T-helper 1 cell treated with Interleukin-12 subunit alpha and Interleukin-12 subunit beta and Interleukin-4 antibody, amounts not matched to agents 30 μg/mL and 1 μg/mL, for 36 hours (primary cell): Measurements from ENCODE around the gene PGM5.

Source experiments
- H3K27ac Mint-ChIP-seq: one replicate; pipeline ENCODE4 v1.8.0; 2021; ENCODE audit warnings: mild to moderate bottlenecking, mixed read lengths
- H3K27me3 Mint-ChIP-seq: one replicate; pipeline ENCODE4 v1.8.0; 2021; ENCODE audit warnings: low read depth, mixed read lengths
- H3K36me3 Mint-ChIP-seq: one replicate; pipeline ENCODE4 v1.8.0; 2021; ENCODE audit warnings: low read depth, mixed read lengths
- H3K4me1 Mint-ChIP-seq: one replicate; pipeline ENCODE4 v1.8.0; 2021; ENCODE audit warnings: low read depth, mixed read lengths
- H3K4me3 Mint-ChIP-seq: one replicate; pipeline ENCODE4 v1.8.0; 2021; ENCODE audit warnings: mild to moderate bottlenecking, moderate library complexity, mixed read lengths
- H3K9me3 Mint-ChIP-seq: one replicate; pipeline ENCODE4 v1.8.0; 2021; ENCODE audit warnings: mixed read lengths

PGM5 gene

DNA sequence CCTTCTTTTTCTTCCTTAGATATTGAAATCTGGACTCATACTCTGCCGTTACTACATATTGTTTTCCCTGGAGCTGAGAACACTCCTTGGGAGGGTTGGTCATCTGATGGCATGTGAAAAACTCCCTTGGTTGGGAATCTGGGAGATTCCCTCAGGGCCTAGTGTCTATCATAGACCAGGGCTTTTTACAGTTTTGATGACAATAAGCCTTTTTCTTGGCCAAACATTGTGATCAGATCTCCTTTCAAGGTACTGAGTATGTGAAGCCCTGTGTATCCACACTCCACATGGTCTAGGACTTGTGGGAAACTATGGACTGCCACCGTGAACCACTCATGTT, 151.4 kb downstream of the PGM5 start:
- Mint-ChIP-seq H3K4me3 (no peak overlapping the region), H3K4me1 (no peaks in the 10 kb centered on the region), H3K9me3 (no peaks in the 10 kb centered on the region), H3K27me3 (peaks cover 5% of the 10 kb centered on the region), H3K27ac (no peak overlapping the region), H3K36me3 (no peaks in the 10 kb centered on the region)

DNA sequence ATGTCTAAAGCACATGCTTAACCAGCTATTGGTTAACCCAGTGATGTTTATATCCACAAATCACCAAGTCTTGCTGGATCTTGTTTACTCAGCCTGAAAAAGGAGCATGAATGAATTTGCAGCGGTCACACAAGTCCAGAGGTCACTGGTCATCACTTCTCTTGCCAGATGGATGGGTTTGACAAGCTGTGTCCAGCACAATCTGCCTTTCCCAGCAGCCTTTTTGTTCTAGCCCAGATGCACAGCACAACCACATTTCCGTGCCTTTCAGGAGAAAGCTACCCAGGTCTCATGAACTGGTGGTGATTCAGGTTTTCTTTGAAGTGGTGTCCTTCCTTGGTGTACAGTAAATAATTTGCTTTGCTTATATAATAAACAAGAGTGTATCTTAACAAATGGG, 152.1 kb downstream of the PGM5 start:
- no peak overlapping the region for H3K27ac Mint-ChIP-seq

DNA sequence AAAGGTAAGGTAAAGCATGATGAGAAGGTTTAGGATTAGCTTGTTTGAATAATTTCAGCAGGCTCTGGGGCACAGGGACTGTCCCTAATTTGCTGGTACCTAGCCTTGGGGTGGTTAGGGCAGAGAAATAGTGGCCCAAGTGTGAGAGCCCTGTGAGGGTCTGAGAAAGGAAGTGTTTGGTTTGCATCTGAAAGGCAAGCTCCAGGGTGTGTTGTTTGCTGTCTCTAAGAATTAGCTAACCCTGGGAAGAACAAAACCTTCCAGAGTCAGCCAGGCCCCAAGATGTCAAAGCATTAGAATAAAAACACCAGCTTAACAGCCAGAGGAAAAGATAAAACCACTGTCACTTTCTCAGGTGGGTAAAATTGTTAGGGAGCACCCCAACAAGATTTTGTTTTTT, 153.3 kb downstream of the PGM5 start:
- Mint-ChIP-seq H3K4me1 (no peaks in the 10 kb centered on the region), H3K27ac (no peak overlapping the region), H3K9me3 (no peaks in the 10 kb centered on the region), H3K4me3 (no peak overlapping the region), H3K36me3 (no peaks in the 10 kb centered on the region), H3K27me3 (no peaks in the 10 kb centered on the region)

More for the DNA sequence above, 152.1 kb downstream of the PGM5 start:
- Mint-ChIP-seq H3K36me3 (no peaks in the 10 kb centered on the region), H3K4me1 (no peaks in the 10 kb centered on the region), H3K27me3 (peaks cover 5% of the 10 kb centered on the region), H3K9me3 (no peaks in the 10 kb centered on the region), H3K4me3 (no peak overlapping the region)

GRCh38 chr9:68513385-68513784, 157.0 kb downstream of the PGM5 start:
- no peaks in the 10 kb centered on the region for H3K4me1 Mint-ChIP-seq
- H3K27ac Mint-ChIP-seq = no peak overlapping the region
- H3K36me3 Mint-ChIP-seq = no peaks in the 10 kb centered on the region
- H3K27me3 Mint-ChIP-seq = peaks cover under 1% of the 10 kb centered on the region
- peaks cover 3% of the 10 kb centered on the region for H3K9me3 Mint-ChIP-seq
- H3K4me3 Mint-ChIP-seq = no peak overlapping the region

- Mint-ChIP-seq H3K9me3 (peaks cover 5% of the 10 kb centered on the region), H3K4me3 (no peak overlapping the region), H3K4me1 (no peaks in the 10 kb centered on the region), H3K36me3 (no peaks in the 10 kb centered on the region), H3K27me3 (peaks cover 3% of the 10 kb centered on the region), H3K27ac (no peak overlapping the region)
These were observed 157.6 kb downstream of the PGM5 start for GRCh38 chr9:68513981-68514380.

DNA sequence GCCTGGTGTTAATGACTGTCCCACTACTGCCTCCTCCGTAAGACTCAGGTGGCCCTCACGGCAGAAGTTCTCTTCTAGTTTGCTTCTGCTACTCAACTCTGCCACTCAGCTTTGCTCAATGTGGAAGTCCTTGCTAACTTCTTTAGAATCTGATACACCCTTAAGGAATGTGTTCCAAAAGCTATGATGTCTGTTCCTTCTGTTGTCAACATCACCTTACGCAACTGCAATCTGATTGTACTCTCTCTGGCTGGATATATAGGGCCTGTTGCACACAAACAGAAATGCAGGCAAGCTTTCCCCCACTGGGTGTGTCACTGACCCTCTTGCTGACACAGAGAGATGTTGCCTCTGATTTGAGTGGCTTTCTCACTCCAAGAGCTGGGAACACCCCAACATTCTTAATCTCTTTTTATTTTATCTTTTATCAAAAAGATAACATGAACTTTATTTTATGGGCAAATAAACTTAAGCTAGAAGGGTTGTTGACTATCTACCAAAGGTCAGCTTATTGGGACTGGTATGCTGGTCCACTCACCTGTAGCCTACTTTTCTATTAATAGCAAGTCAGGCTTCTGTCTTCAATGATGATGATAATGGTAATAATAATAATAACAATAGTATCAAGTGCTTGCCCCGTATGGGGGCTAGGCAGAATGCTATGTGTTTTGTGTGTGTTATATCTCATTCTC, 159.1 kb downstream of the PGM5 start:
- Mint-ChIP-seq H3K27me3 (peaks cover 3% of the 10 kb centered on the region), H3K4me1 (no peaks in the 10 kb centered on the region), H3K9me3 (peaks cover 5% of the 10 kb centered on the region), H3K36me3 (no peaks in the 10 kb centered on the region), H3K27ac (no peak overlapping the region), H3K4me3 (no peak overlapping the region)

GRCh38 chr9:68522131-68522530, 165.7 kb downstream of the PGM5 start:
- H3K36me3 Mint-ChIP-seq = no peaks in the 10 kb centered on the region
- no peak overlapping the region for H3K27ac Mint-ChIP-seq
- H3K4me3 Mint-ChIP-seq = no peak overlapping the region
- H3K4me1 Mint-ChIP-seq = no peaks in the 10 kb centered on the region
- H3K9me3 Mint-ChIP-seq = peaks cover 5% of the 10 kb centered on the region
- H3K27me3 Mint-ChIP-seq = peaks cover 18% of the 10 kb centered on the region

DNA sequence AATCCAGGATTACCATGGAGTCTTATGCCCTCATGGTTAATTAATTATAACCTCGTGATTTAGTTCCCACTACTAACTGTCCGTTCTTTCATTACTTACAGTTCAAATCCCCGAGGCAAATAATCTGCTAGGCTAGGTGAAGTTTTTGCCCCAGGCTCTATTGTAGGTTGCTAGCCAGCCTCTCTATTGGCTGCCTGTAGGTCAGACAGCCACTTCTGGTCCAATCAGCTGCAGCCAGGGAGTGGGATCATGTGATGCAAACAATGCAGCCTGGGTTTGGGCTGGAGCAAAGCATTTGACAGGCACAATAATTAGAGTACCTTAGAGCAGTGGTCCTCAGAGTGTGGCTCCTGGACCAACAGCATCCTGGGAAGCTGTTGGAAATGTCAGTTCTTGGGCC, 166.5 kb downstream of the PGM5 start:
- no peak overlapping the region for H3K4me3 Mint-ChIP-seq
- H3K36me3 Mint-ChIP-seq = no peaks in the 10 kb centered on the region
- H3K9me3 Mint-ChIP-seq = peaks cover 5% of the 10 kb centered on the region
- H3K4me1 Mint-ChIP-seq = no peaks in the 10 kb centered on the region
- H3K27ac Mint-ChIP-seq = no peak overlapping the region
- H3K27me3 Mint-ChIP-seq = peaks cover 18% of the 10 kb centered on the region

DNA sequence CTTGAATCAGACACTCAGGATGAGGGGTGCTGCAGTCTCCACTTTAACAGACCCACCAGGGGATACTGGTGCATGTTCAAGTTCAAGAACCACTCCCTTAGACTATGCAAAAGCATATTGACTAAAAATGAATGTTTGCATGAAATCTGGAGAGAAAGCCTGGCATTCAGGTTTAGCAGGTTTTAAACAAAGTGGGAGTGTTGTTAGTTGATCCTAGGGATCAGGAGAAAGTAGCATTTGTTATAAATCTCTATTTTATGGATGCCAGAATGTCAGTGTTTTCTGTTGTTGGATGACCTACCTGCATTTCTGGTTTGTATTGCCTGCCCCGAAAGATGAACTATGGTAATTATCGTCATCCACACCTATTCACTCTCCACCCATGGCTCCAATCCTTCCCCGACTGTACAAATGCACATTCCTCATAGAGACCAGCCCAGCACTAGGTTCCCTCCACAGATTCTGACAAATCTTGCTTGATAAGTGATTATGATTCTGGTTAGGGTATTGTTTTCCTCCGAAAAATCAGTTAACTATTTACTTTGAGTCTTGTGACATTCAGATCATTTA, 167.0 kb downstream of the PGM5 start:
- H3K9me3 Mint-ChIP-seq = peaks cover 2% of the 10 kb centered on the region
- H3K4me1 Mint-ChIP-seq = no peaks in the 10 kb centered on the region
- H3K27ac Mint-ChIP-seq = no peak overlapping the region
- H3K36me3 Mint-ChIP-seq = no peaks in the 10 kb centered on the region
- peaks cover 16% of the 10 kb centered on the region for H3K27me3 Mint-ChIP-seq
- no peak overlapping the region for H3K4me3 Mint-ChIP-seq

DNA sequence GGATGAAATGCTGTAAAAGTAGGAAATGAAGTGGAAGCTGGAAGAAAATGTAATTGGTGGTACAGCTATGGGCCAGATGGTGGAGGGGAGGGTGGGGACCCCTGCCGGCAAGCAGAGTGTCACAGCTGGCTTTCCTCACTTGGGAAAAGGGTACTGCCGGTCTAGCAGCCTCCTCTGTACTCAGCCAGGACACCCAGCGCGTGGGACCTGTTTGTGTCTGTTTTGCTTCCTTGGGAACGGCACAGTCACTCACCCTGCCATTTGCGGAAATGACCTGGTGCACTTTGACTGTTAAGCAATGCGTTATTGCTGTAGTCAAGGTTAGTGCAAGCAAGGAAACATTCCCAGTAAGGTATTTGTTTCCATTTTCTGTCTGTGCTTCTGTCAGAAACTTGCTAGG, 174.2 kb downstream of the PGM5 start:
- Mint-ChIP-seq H3K27me3 (peaks cover 11% of the 10 kb centered on the region), H3K4me1 (no peaks in the 10 kb centered on the region), H3K9me3 (no peaks in the 10 kb centered on the region), H3K27ac (no peak overlapping the region), H3K36me3 (no peaks in the 10 kb centered on the region), H3K4me3 (no peak overlapping the region)

DNA sequence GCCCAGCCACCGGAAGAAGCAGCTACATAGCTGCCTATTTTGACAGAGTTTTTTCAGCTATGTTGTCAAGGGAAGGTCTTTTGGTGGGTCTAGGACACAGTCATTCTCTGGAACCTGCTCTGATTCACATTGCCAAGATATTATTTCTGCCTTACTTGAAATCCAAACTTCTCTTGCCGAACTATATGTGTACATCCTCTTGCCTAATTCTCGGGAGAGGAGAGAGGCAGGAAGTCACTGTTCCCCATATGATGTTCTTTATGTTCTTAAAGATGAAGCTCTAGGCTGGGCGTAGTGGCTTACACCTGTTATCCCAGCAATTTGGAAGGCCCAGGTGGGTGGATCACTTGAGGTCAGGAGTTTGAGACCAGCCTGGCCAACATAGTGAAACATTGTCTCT, 175.7 kb downstream of the PGM5 start:
- Mint-ChIP-seq H3K27me3 (peaks cover 11% of the 10 kb centered on the region), H3K27ac (no peak overlapping the region), H3K4me1 (no peaks in the 10 kb centered on the region), H3K36me3 (no peaks in the 10 kb centered on the region), H3K9me3 (no peaks in the 10 kb centered on the region), H3K4me3 (no peak overlapping the region)

- Mint-ChIP-seq H3K27me3 (peaks cover 11% of the 10 kb centered on the region), H3K9me3 (no peaks in the 10 kb centered on the region), H3K4me3 (no peak overlapping the region), H3K36me3 (no peaks in the 10 kb centered on the region), H3K4me1 (no peaks in the 10 kb centered on the region), H3K27ac (no peak overlapping the region)
These were observed 177.3 kb downstream of the PGM5 start for GRCh38 chr9:68533678-68534077.

GRCh38 chr9:68536876-68537615, 180.6 kb downstream of the PGM5 start:
- no peaks in the 10 kb centered on the region for H3K4me1 Mint-ChIP-seq

GRCh38 chr9:68537616-68537880, 181.1 kb downstream of the PGM5 start:
- no peaks in the 10 kb centered on the region for H3K9me3 Mint-ChIP-seq
- H3K36me3 Mint-ChIP-seq = no peaks in the 10 kb centered on the region
- H3K27me3 Mint-ChIP-seq = peaks cover 23% of the 10 kb centered on the region
- no peak overlapping the region for H3K4me3 Mint-ChIP-seq
- H3K27ac Mint-ChIP-seq = no peak overlapping the region
- H3K4me1 Mint-ChIP-seq = no peaks in the 10 kb centered on the region

More at GRCh38 chr9:68536876-68537615, 180.6 kb downstream of the PGM5 start:
- Mint-ChIP-seq H3K36me3 (no peaks in the 10 kb centered on the region), H3K4me3 (no peak overlapping the region), H3K9me3 (no peaks in the 10 kb centered on the region), H3K27me3 (peaks cover 20% of the 10 kb centered on the region), H3K27ac (no peak overlapping the region)

- H3K36me3 Mint-ChIP-seq = no peaks in the 10 kb centered on the region
- no peaks in the 10 kb centered on the region for H3K4me1 Mint-ChIP-seq
- peaks cover 25% of the 10 kb centered on the region for H3K27me3 Mint-ChIP-seq
- no peak overlapping the region for H3K27ac Mint-ChIP-seq
- H3K4me3 Mint-ChIP-seq = no peak overlapping the region
- no peaks in the 10 kb centered on the region for H3K9me3 Mint-ChIP-seq
These were observed 181.8 kb downstream of the PGM5 start for GRCh38 chr9:68538200-68538599.
